WTC11 (cell line): ENCODE results near the gene IDH1.

Experiments
- CBFB ChIP-seq: sonication (generic); formaldehyde crosslinking; IDR thresholded peaks from 2 replicates; pipeline ENCODE4 v1.8.1; 2022; ENCODE audit warnings: mild to moderate bottlenecking, low read depth, missing genetic modification reagents
- CREM ChIP-seq: sonication (generic); formaldehyde crosslinking; IDR thresholded peaks from 2 replicates; pipeline ENCODE4 v1.8.1; 2022; ENCODE audit warnings: mild to moderate bottlenecking, missing genetic modification reagents, moderate library complexity
- CTCF ChIP-seq: fragments of 200-600 bp; IDR thresholded peaks from 2 replicates; pipeline ENCODE4 v1.8.0; 2022; ENCODE audit warnings: antibody characterized with exemption
- ETV6 ChIP-seq: sonication (generic); formaldehyde crosslinking; IDR thresholded peaks from 2 replicates; pipeline ENCODE4 v1.8.1; 2022; ENCODE audit warnings: mild to moderate bottlenecking, missing genetic modification reagents
- JUN ChIP-seq: sonication (generic); formaldehyde crosslinking; IDR thresholded peaks from 2 replicates; pipeline ENCODE4 v1.8.0; 2023; ENCODE audit warnings: mild to moderate bottlenecking, missing genetic modification reagents
- NR1H2 ChIP-seq: sonication (generic); formaldehyde crosslinking; IDR thresholded peaks from 2 replicates; pipeline ENCODE4 v1.9.0; 2021; ENCODE audit warnings: mild to moderate bottlenecking, moderate library complexity, missing genetic modification reagents
- PREB ChIP-seq: sonication (generic); formaldehyde crosslinking; IDR thresholded peaks from 2 replicates; pipeline ENCODE4 v1.8.1; 2022; ENCODE audit warnings: mild to moderate bottlenecking, missing genetic modification reagents, moderate library complexity, borderline replicate concordance
- SMAD4 ChIP-seq: sonication (generic); formaldehyde crosslinking; IDR thresholded peaks from 2 replicates; pipeline ENCODE4 v1.8.0; 2022; ENCODE audit warnings: mild to moderate bottlenecking, missing genetic modification reagents
- SP1 ChIP-seq: sonication (generic); formaldehyde crosslinking; conservative IDR thresholded peaks from 2 replicates; pipeline ENCODE4 v1.8.1; 2022; ENCODE audit warnings: missing genetic modification reagents
- USF2 ChIP-seq: sonication (generic); formaldehyde crosslinking; IDR thresholded peaks from 2 replicates; pipeline ENCODE4 v1.8.1; 2023; ENCODE audit warnings: mild to moderate bottlenecking, missing genetic modification reagents, moderate library complexity

- TF ChIP-seq CTCF (no peak), USF2 (no peak), NR1H2 (CRISPR knock-in tag) (no peak), PREB (CRISPR knock-in tag) (no peak), CBFB (no peak), ETV6 (CRISPR knock-in tag) (no peak), SP1 (CRISPR knock-in tag) (no peak), JUN (CRISPR knock-in tag) (no peak), CREM (CRISPR knock-in tag) (no peak), SMAD4 (CRISPR knock-in tag) (no peak)
Observed at GRCh38 chr2:208245746-208246145, 9.1 kb downstream of the IDH1 start.
